SK-N-MC (cell line): ENCODE measurements around the gene COL8A2.

Experiments used
- EZH2 ChIP-seq: fragments of 200-600 bp; sonication (generic); IDR thresholded peaks from one replicate; pipeline ENCODE4 v1.6.1; 2017; ENCODE audit warnings: antibody characterized with exemption
- POLR2AphosphoS5 ChIP-seq: IDR thresholded peaks from 2 replicates; pipeline ENCODE4 v1.6.1; 2012; ENCODE audit warnings: mild to moderate bottlenecking, low read depth, low read length, borderline replicate concordance

- TF ChIP-seq POLR2AphosphoS5, result no peak
- TF ChIP-seq EZH2, result no peak
Measured at GRCh38 chr1:36096500-36097432, 28.3 kb downstream of the COL8A2 start.
